Measurements from ENCODE around the gene ERC2.

GRCh38 chr3:55526332-55527030, 941.8 kb downstream of the ERC2 start:
- TF ChIP-seq ZNF221 (tag by site-specific recombination; IDR thresholded peaks at IDR 0.05; ENCODE audit: borderline replicate concordance): no peak
- no peak for TF ChIP-seq ZNF2 (tag by site-specific recombination; IDR thresholded peaks at IDR 0.05)
- TF ChIP-seq, protein P1, sequence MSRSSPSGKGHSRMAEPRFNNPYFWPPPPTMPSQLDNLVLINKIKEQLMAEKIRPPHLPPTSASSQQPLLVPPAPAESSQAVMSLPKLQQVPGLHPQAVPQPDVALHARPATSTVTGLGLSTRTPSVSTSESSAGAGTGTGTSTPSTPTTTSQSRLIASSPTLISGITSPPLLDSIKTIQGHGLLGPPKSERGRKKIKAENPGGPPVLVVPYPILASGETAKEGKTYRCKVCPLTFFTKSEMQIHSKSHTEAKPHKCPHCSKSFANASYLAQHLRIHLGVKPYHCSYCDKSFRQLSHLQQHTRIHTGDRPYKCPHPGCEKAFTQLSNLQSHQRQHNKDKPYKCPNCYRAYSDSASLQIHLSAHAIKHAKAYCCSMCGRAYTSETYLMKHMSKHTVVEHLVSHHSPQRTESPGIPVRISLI (tag by site-specific recombination; IDR thresholded peaks at IDR 0.05): no peak
- TF ChIP-seq CTCF (tag by site-specific recombination; IDR thresholded peaks at IDR 0.05): no peak
- no peak for TF ChIP-seq ZNF473 (tag by site-specific recombination; IDR thresholded peaks at IDR 0.05)
- TF ChIP-seq SETDB1 (IDR thresholded peaks at IDR 0.05; ENCODE audit: insufficient read length, low read length): no peak
- no peak for TF ChIP-seq KLF1 (tag by site-specific recombination; IDR thresholded peaks at IDR 0.05)
- TF ChIP-seq MYNN (tag by site-specific recombination; IDR thresholded peaks at IDR 0.05; ENCODE audit: borderline replicate concordance): no peak

Measured in HEK293 (cell line).